ENCODE measurements around the gene MRPS10. TPM values are rescaled to one million over a fixed set of nuclear protein-coding genes. Genes with fewer than 3 reads are reported as not detected.

The MRPS10 gene
- polyA plus RNA-seq, 2 of the 4 experiments (the other 2 are of a cell fraction), result 31.5 to 60.7 TPM

GRCh38 chr6:42260396-42260888, 42.8 kb upstream of the MRPS10 start:
- peak; percentile 52 to 88; a peak in 5 of 6 replicates for ATAC-seq
- FAIRE-seq, result no peak

GRCh38 chr6:42259841-42260395, 42.3 kb upstream of the MRPS10 start:
- Histone ChIP-seq H3K4me3 (no peak overlapping the region), H3K4me2 (peak overlapping the region; percentile 8; the same call in 1 of the 3 replicates), H3K4me1 (peaks cover 11% of the 10 kb centered on the region), H3K27ac (no peak overlapping the region; a peak in 2 of 6 replicates), H3K9me3 (no peaks in the 10 kb centered on the region)
- no peak for TF ChIP-seq NFE2L2 (conservative IDR thresholded peaks at IDR 0.05; ENCODE audit: low read length)
- TF ChIP-seq BHLHE40 (IDR thresholded peaks at IDR 0.05; ENCODE audit: low read depth, low read length), result no peak
- no peak for TF ChIP-seq ZFP36 (IDR thresholded peaks at IDR 0.05; ENCODE audit: borderline replicate concordance, partially characterized antibody)
- TF ChIP-seq MAX (IDR thresholded peaks at IDR 0.05), result no peak
- TF ChIP-seq SREBF2 (IDR thresholded peaks at IDR 0.05), result no peak
- no peak for TF ChIP-seq HMGXB4 (CRISPR knock-in tag; IDR thresholded peaks at IDR 0.05; ENCODE audit: borderline replicate concordance)
- no peak for TF ChIP-seq ZSCAN20 (CRISPR knock-in tag; IDR thresholded peaks at IDR 0.05)
- TF ChIP-seq JUNB (IDR thresholded peaks at IDR 0.05), result no peak
- no peak for TF ChIP-seq NR3C1 (IDR thresholded peaks at IDR 0.05)
- TF ChIP-seq SMC3 (IDR thresholded peaks at IDR 0.05), result no peak
- TF ChIP-seq BCL3 (IDR thresholded peaks at IDR 0.05), result no peak
- TF ChIP-seq USF2 (IDR thresholded peaks at IDR 0.05), result no peak
- no peak for TF ChIP-seq TP53 (CRISPR knock-in tag; IDR thresholded peaks at IDR 0.05)
- TF ChIP-seq MAZ (IDR thresholded peaks at IDR 0.05; ENCODE audit: borderline replicate concordance, low read depth, low read length), result no peak
- TF ChIP-seq RCOR1 (IDR thresholded peaks at IDR 0.05; ENCODE audit: low read depth, low read length), result no peak
- DNase-seq (ENCODE audit: low read depth in 1 of 2, low spot score in 1 of 2) (no peak), FAIRE-seq (no peak), ATAC-seq (no peak)
- POLR2A ChIA-PET, result interaction anchor here (1.2 kb wide), 1 partner anchor 192 kb away, joined by 3 read pairs; the partner anchor contains the start of gene TRERF1
- CTCF ChIA-PET, result interaction anchor here (0.6 to 4.2 kb wide), 14 partner anchors 9 to 288 kb away, joined by 3 to 33 read pairs (median 4); no protein-coding TSS in a partner anchor
- WGBS (ENCODE audit: missing lambda C conversion rate), result 98% methylated on average over 5 of the region's 10 CpGs

More at GRCh38 chr6:42260396-42260888, 42.8 kb upstream of the MRPS10 start:
- 52% methylated on average over 7 of the region's 7 CpGs for WGBS (ENCODE audit: missing lambda C conversion rate)
- ChIA-PET POLR2A (interaction anchor here (1.2 kb wide), 1 partner anchor 192 kb away, joined by 3 read pairs; the partner anchor contains the start of gene TRERF1), CTCF (interaction anchor here (0.6 to 4.2 kb wide), 15 partner anchors 9 to 287 kb away, joined by 3 to 33 read pairs (median 4); no protein-coding TSS in a partner anchor)
- Histone ChIP-seq H3K9me3 (no peaks in the 10 kb centered on the region), H3K4me1 (peaks cover 11% of the 10 kb centered on the region), H3K4me2 (peak overlapping the region; percentile 8; the same call in 2 of the 3 replicates), H3K4me3 (no peak overlapping the region), H3K27ac (peak overlapping the region; percentile 43 to 72; a peak in 5 of 6 replicates)
- no peak for TF ChIP-seq JUN (IDR thresholded peaks at IDR 0.05)
- peak; percentile 92 for TF ChIP-seq USF2 (IDR thresholded peaks at IDR 0.05)
- DNase-seq (ENCODE audit: low read depth in 1 of 2, low spot score in 1 of 2), result peak; percentile 40 to 59

GRCh38 chr6:42259286-42259685, 41.6 kb upstream of the MRPS10 start:
- CTCF ChIA-PET, result interaction anchor here (0.8 to 4.2 kb wide), 4 partner anchors 10 to 298 kb away, joined by 3 to 33 read pairs (median 6); no protein-coding TSS in a partner anchor
- TF ChIP-seq RCOR1 (IDR thresholded peaks at IDR 0.05; ENCODE audit: low read depth, low read length), result no peak
- no peak for TF ChIP-seq ZFP36 (IDR thresholded peaks at IDR 0.05; ENCODE audit: borderline replicate concordance, partially characterized antibody)
- no peak for TF ChIP-seq HOXA7 (CRISPR knock-in tag; IDR thresholded peaks at IDR 0.05)
- TF ChIP-seq KDM1A (IDR thresholded peaks at IDR 0.05; ENCODE audit: low read depth), result no peak
- no peak for TF ChIP-seq SMC3 (IDR thresholded peaks at IDR 0.05)
- no peak for TF ChIP-seq ESRRA (IDR thresholded peaks at IDR 0.05; ENCODE audit: borderline replicate concordance, low read length)
- no peak for TF ChIP-seq HOXB13 (CRISPR knock-in tag; IDR thresholded peaks at IDR 0.05; ENCODE audit: low read depth)
- no peak for TF ChIP-seq MAX (IDR thresholded peaks at IDR 0.05)
- TF ChIP-seq USF2 (IDR thresholded peaks at IDR 0.05), result no peak
- no peak for TF ChIP-seq PBX3 (IDR thresholded peaks at IDR 0.05)
- TF ChIP-seq ZSCAN20 (CRISPR knock-in tag; IDR thresholded peaks at IDR 0.05), result no peak
- TF ChIP-seq FOSL2 (IDR thresholded peaks at IDR 0.05), result no peak
- no peak for TF ChIP-seq FOSL2 (CRISPR knock-in tag; IDR thresholded peaks at IDR 0.05)
- ATAC-seq (no peak), DNase-seq (ENCODE audit: low read depth in 1 of 2, low spot score in 1 of 2) (no peak), FAIRE-seq (no peak)
- Histone ChIP-seq H3K4me3 (no peak overlapping the region), H3K4me1 (peaks cover 11% of the 10 kb centered on the region), H3K4me2 (no peak overlapping the region), H3K27ac (no peak overlapping the region), H3K9me3 (no peaks in the 10 kb centered on the region)
- POLR2A ChIA-PET, result no interaction called here
- 94% methylated on average over 26 of the region's 31 CpGs for WGBS (ENCODE audit: missing lambda C conversion rate)
